Upper lobe of left lung (tissue), 6 donors: ENCODE results near the gene MCFD2. TPM values are rescaled to one million over a fixed set of nuclear protein-coding genes. Genes with fewer than 3 reads are reported as not detected.
"Not testable (repeated sequence)": the region's sequence is repeated elsewhere in the genome, so short reads cannot be mapped to it uniquely, and the experiment has no call there.

Source experiments
- ATAC-seq, 2 donors: fragments of 200-7000 bp; cut with Tn5 transposase; one replicate each; pipeline ENCODE4 v1.9.1; 2022; ENCODE audit warnings: mild to moderate bottlenecking in 2 of 2, moderate library complexity in 2 of 2; ENCODE audit not compliant: low FRiP score in 2 of 2
- DNase-seq, 2 donors: peaks; one replicate each; pipeline ENCODE4 v3.0.0-alpha.2; 2019 to 2020
- H3K27ac ChIP-seq, 4 donors: fragments of 200-600 bp; sonication (generic); one replicate each; pipeline ENCODE4 v1.5.1; 2016 to 2019
- H3K27me3 ChIP-seq, 4 donors: fragments of 200-600 bp; sonication (generic); one replicate each; pipeline ENCODE4 v1.5.1; 2017 to 2019
- H3K36me3 ChIP-seq, 4 donors: fragments of 200-600 bp; sonication (generic); one replicate each; pipeline ENCODE4 v1.5.1; 2016 to 2019
- H3K4me1 ChIP-seq, 4 donors: fragments of 200-600 bp; sonication (generic); one replicate each; pipeline ENCODE4 v1.5.1; 2018 to 2019
- H3K4me3 ChIP-seq, 4 donors: fragments of 200-600 bp; sonication (generic); one replicate each; pipeline ENCODE4 v1.5.1; 2017 to 2019; ENCODE audit warnings: mild to moderate bottlenecking in 2 of 4, moderate library complexity in 1 of 4
- H3K9me3 ChIP-seq, 4 donors: fragments of 200-600 bp; sonication (generic); one replicate each; pipeline ENCODE4 v1.5.1; 2018 to 2019
- EP300 ChIP-seq, 4 donors: sonication (generic); formaldehyde crosslinking; IDR thresholded peaks; one replicate each; pipeline ENCODE4 v1.5.1; 2017; ENCODE audit warnings: antibody characterized with exemption in 4 of 4, control low read depth in 2 of 4
- POLR2A ChIP-seq, 4 donors: fragments of 450-650 bp; IDR thresholded peaks; one replicate each; pipeline ENCODE4 v1.5.1; 2016 to 2017; ENCODE audit warnings: antibody characterized with exemption in 4 of 4, mild to moderate bottlenecking in 2 of 4
- POLR2AphosphoS5 ChIP-seq, 2 donors: sonication (generic); formaldehyde crosslinking; IDR thresholded peaks; one replicate each; pipeline ENCODE4 v1.5.1; 2017; ENCODE audit warnings: antibody characterized with exemption in 2 of 2
- WGBS, 2 donors: methylation state at CpG; one replicate each; pipeline ENCODE4 v1.1.5; 2017 to 2018; 5-methylcytosine and 5-hydroxymethylcytosine counted together
- total RNA-seq, 6 donors: library from RNA; depleted of rRNA in 4 of 6; stranded (reverse); fragments of >200 nt in 4 of 6; gene quantifications; one replicate each; pipeline versions ENCODE4 v1.1.0 to v1.2.1, GENCODE V29; 2016 to 2021
- TF ChIP-seq, protein P1 (sequence below), 6 experiments: fragments of 450-650 bp in 4 of 6; fragments of 200-600 bp in 2 of 6; sonication (generic) in 2 of 6; IDR thresholded peaks; one replicate each; pipeline ENCODE4 v1.5.1; 2016 to 2019; ENCODE audit warnings: antibody characterized with exemption in 6 of 6
- donor health status: DM: no; HTN: no; CAD: no; lungs with moderate emphysema.
- donor health status: DM: no; HTN: yes; CAD: no; lungs with severe emphysema.

The MCFD2 gene
- total RNA-seq, 6 donors from 2014 or later, result 16.8 to 102 (median 77.5) TPM

DNA sequence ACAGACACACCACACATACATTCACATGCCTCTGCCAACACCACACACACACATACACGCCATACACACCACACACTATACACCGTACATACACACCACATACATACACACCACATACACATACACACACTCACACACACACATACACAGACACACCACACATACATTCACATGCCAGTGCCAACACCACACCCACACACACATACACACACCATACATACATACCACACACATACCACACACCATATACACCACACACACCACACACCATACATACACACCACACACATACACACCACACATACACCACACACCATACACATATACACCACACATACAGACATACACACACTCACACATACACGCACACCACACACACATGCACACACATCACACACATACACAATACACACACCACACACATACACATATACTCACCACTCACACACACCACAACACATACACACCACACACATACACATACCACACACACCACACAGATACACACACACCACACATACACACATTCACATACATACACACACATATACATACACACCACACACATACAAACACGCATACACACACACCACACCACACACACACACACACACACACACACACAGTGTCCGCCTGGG lies 37.2 kb downstream of the MCFD2 start:
- 88 to 91% methylated on average over 5 of the region's 5 CpGs for WGBS, 2 donors
- TF ChIP-seq, protein P1, sequence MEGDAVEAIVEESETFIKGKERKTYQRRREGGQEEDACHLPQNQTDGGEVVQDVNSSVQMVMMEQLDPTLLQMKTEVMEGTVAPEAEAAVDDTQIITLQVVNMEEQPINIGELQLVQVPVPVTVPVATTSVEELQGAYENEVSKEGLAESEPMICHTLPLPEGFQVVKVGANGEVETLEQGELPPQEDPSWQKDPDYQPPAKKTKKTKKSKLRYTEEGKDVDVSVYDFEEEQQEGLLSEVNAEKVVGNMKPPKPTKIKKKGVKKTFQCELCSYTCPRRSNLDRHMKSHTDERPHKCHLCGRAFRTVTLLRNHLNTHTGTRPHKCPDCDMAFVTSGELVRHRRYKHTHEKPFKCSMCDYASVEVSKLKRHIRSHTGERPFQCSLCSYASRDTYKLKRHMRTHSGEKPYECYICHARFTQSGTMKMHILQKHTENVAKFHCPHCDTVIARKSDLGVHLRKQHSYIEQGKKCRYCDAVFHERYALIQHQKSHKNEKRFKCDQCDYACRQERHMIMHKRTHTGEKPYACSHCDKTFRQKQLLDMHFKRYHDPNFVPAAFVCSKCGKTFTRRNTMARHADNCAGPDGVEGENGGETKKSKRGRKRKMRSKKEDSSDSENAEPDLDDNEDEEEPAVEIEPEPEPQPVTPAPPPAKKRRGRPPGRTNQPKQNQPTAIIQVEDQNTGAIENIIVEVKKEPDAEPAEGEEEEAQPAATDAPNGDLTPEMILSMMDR (IDR thresholded peaks at IDR 0.05), result no peak
- TF ChIP-seq EP300 (IDR thresholded peaks at IDR 0.05) (no peak), POLR2A (IDR thresholded peaks at IDR 0.05) (no peak), POLR2AphosphoS5 (IDR thresholded peaks at IDR 0.05) (no peak)
- DNase-seq, result no peak
- no peaks in the 10 kb centered on the region for H3K27me3 ChIP-seq
- no peak overlapping the region for H3K4me3 ChIP-seq
- no peaks in the 10 kb centered on the region for H3K9me3 ChIP-seq
- H3K36me3 ChIP-seq, result no peaks in the 10 kb centered on the region
- H3K4me1 ChIP-seq, result peaks cover 11 to 32% (median 29%) of the 10 kb centered on the region in 4 donors
- ATAC-seq, result peak in 1 of 2 donors; percentile 1
- peak overlapping the region in 2 of 4 donors; percentile 14 for H3K27ac ChIP-seq

DNA sequence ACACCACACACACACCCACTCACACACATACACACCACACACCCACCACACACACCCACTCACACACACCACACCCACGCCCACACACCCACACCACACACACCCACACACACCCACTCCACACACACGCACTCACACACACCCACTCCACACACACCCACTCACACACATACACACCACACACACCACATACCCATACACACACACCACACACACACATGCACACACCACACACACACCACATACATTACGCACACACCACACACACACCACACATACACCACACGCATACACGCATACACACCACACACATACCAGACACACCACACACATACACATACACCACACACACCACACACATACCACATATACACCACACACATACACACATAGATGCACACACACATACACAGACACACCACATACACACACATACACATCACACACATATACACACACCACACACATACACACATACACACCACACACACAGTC lies 37.9 kb downstream of the MCFD2 start:
- Histone ChIP-seq H3K4me3 (no peak overlapping the region), H3K36me3 (no peaks in the 10 kb centered on the region), H3K27ac (peak overlapping the region in 1 of 4 donors; percentile 9), H3K4me1 (peaks cover 15 to 38% (median 34%) of the 10 kb centered on the region in 4 donors), H3K27me3 (no peaks in the 10 kb centered on the region), H3K9me3 (no peaks in the 10 kb centered on the region)
- DNase-seq (peak in 1 of 2 donors; percentile 19), ATAC-seq (no peak)
- TF ChIP-seq EP300 (IDR thresholded peaks at IDR 0.05), result no peak
- no peak for TF ChIP-seq POLR2AphosphoS5 (IDR thresholded peaks at IDR 0.05)
- TF ChIP-seq POLR2A (IDR thresholded peaks at IDR 0.05), result no peak
- TF ChIP-seq, protein P1 (IDR thresholded peaks at IDR 0.05), result no peak
- 92% methylated on average over 5 of the region's 5 CpGs for WGBS, 2 donors

DNA sequence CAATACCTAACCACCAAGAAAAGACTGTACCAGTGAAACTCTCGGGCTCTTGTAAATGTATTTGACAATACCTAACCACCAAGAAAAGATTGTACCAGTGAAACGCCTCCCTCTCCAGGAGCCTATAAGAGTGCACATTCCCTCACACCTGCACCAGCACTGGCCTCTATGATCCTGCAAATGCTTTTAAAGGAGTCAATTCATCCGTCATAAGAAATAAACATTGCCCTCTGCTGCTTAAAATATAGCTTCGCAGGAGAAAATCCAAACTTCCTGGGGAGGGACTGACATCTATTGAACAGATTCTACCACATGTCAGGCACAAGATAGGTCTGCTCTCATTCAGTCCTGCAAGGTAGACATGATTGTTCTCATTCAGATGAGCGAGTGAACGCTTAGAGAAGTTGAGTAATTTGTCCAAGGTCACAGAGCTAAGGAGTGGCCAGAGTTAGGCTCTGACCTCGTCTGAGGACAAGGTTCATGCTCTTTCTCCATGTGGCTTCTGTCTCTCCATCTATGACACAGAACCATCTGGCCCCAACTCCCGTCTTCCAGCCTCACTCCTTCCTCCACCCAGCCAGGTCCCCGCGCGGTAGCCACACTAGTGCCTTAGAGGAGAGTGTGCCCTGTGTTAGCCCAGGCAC lies 38.7 kb downstream of the MCFD2 start:
- WGBS, 2 donors, result 39 to 47% methylated on average over 11 of the region's 11 CpGs
- H3K36me3 ChIP-seq, result no peaks in the 10 kb centered on the region
- H3K27ac ChIP-seq, result peak overlapping the region in 3 of 4 donors; percentile 9 to 48 (median 27)
- H3K27me3 ChIP-seq, result no peaks in the 10 kb centered on the region
- DNase-seq, result peak; percentile 20 to 61
- no peak overlapping the region for H3K4me3 ChIP-seq
- no peaks in the 10 kb centered on the region for H3K9me3 ChIP-seq
- H3K4me1 ChIP-seq, result peaks cover 15 to 40% (median 37%) of the 10 kb centered on the region in 4 donors
- TF ChIP-seq, protein P1 (IDR thresholded peaks at IDR 0.05), result peak; percentile 38 to 75 (median 51)
- TF ChIP-seq EP300 (IDR thresholded peaks at IDR 0.05), result no peak
- no peak for TF ChIP-seq POLR2A (IDR thresholded peaks at IDR 0.05)
- peak in 1 of 2 donors; percentile 26 for TF ChIP-seq POLR2AphosphoS5 (IDR thresholded peaks at IDR 0.05)
- ATAC-seq, result peak in 1 of 2 donors; percentile 50

DNA sequence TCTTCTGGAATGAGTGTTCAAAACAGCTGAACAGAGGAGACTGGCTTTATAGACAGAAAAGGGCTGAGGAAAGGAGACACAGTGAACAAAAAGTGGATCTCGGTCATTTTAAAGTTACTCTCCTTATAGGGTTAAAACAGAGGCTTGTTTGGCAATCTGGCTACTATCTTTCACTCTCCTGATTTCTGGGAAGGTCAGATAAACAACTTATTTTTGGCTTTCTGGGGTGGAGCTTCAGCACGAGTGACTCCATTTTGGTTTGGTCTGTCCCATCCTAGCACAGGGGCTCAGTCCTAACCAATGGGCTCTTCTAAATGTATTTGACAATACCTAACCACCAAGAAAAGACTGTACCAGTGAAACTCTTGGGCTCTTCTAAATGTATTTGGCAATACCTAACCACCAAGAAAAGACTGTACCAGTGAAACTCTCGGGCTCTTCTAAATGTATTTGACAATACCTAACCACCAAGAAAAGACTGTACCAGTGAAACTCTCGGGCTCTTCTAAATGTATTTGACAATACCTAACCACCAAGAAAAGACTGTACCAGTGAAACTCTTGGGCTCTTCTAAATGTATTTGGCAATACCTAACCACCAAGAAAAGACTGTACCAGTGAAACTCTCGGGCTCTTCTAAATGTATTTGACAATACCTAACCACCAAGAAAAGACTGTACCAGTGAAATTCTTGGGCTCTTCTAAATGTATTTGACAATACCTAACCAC lies 39.5 kb downstream of the MCFD2 start:
- Histone ChIP-seq H3K4me1 (peaks cover 15 to 40% (median 35%) of the 10 kb centered on the region in 4 donors), H3K27ac (peak overlapping the region in 1 of 4 donors; percentile 5)
- not testable (repeated sequence) for H3K27me3 ChIP-seq, H3K4me3 ChIP-seq, H3K9me3 ChIP-seq, DNase-seq, ATAC-seq, H3K36me3 ChIP-seq
- 54 to 65% methylated on average over 2 to 5 of the region's 5 CpGs for WGBS, 2 donors
